22Rv1 (cell line): Measurements from ENCODE around the gene LTA4H.

ENCODE experiments used
- CTCF ChIP-seq: fragments of 450-650 bp; IDR thresholded peaks from 2 replicates; pipeline ENCODE4 v1.5.1; 2017; ENCODE audit warnings: mild to moderate bottlenecking
- ZFX ChIP-seq: fragments of 450-650 bp; IDR thresholded peaks from 2 replicates; pipeline ENCODE4 v1.6.1; 2017; ENCODE audit warnings: antibody characterized with exemption, borderline replicate concordance

GRCh38 chr12:96026331-96026730 is 9.1 kb downstream of the LTA4H start:
- TF ChIP-seq CTCF: no peak
- TF ChIP-seq ZFX: no peak
